Fibroblast of lung (primary cell): Measurements from ENCODE around the gene OR10K2. TPM values are rescaled to one million over a fixed set of nuclear protein-coding genes. Genes with fewer than 3 reads are reported as not detected.

ENCODE experiments used
- DNase-seq, 2 donors: peaks; one replicate each; pipeline versions ENCODE4 v3.0.0 to v3.0.0-alpha.2; 2010; ENCODE audit warnings: low read depth in 2 of 2
- H2AFZ ChIP-seq: 2 replicates; pipeline ENCODE4 v1.5.1; 2012; ENCODE audit warnings: low read length, control low read depth, inconsistent platforms
- H3K27ac ChIP-seq: 2 replicates; pipeline ENCODE4 v1.5.1; 2011; ENCODE audit warnings: low read length, control low read depth; ENCODE audit not compliant: insufficient read depth
- H3K27me3 ChIP-seq: 2 replicates; pipeline ENCODE4 v1.5.1; 2011; ENCODE audit warnings: mild to moderate bottlenecking, low read length; ENCODE audit not compliant: control insufficient read depth, insufficient read depth
- H3K36me3 ChIP-seq: 2 replicates; pipeline ENCODE4 v1.5.1; 2011; ENCODE audit warnings: low read length; ENCODE audit not compliant: control insufficient read depth, insufficient read depth
- H3K4me1 ChIP-seq: 2 replicates; pipeline ENCODE4 v1.5.1; 2011; ENCODE audit warnings: low read length; ENCODE audit not compliant: control insufficient read depth, insufficient read depth; ENCODE audit errors: extremely low read depth
- H3K4me2 ChIP-seq: 2 replicates; pipeline ENCODE4 v1.5.1; 2011; ENCODE audit warnings: low read length, control low read depth; ENCODE audit not compliant: insufficient read depth; ENCODE audit errors: extremely low read depth
- H3K4me3 ChIP-seq, 4 experiments: fragments of 200-600 bp in 1 of 4; sonication (generic) in 1 of 4; replicated peaks in 1 of 4; 2 replicates each; pipeline ENCODE4 v1.5.1; 2011 to 2016; ENCODE audit warnings: low read length in 4 of 4, low read depth in 3 of 4, mild to moderate bottlenecking in 3 of 4, control low read depth in 2 of 4, inconsistent platforms in 1 of 4, mixed read lengths in 1 of 4; ENCODE audit not compliant: insufficient read depth in 1 of 4; ENCODE audit errors: control extremely low read depth in 1 of 4
- H3K79me2 ChIP-seq: 2 replicates; pipeline ENCODE4 v1.5.1; 2012; ENCODE audit warnings: mild to moderate bottlenecking, low read length, inconsistent platforms; ENCODE audit not compliant: control insufficient read depth, insufficient read depth
- H3K9ac ChIP-seq: 2 replicates; pipeline ENCODE4 v1.5.1; 2011; ENCODE audit warnings: mild to moderate bottlenecking, low read length, control low read depth; ENCODE audit not compliant: insufficient read depth
- H3K9me3 ChIP-seq: 2 replicates; pipeline ENCODE4 v1.5.1; 2012; ENCODE audit warnings: low read depth, low read length; ENCODE audit not compliant: control insufficient read depth, insufficient read depth
- H4K20me1 ChIP-seq: 2 replicates; pipeline ENCODE4 v1.5.1; 2011; ENCODE audit warnings: low read length; ENCODE audit not compliant: control insufficient read depth, insufficient read depth; ENCODE audit errors: extremely low read depth
- EZH2 ChIP-seq: IDR thresholded peaks from 2 replicates; pipeline ENCODE4 v1.5.1; 2012; ENCODE audit warnings: low read length, control low read depth, mild to moderate bottlenecking; ENCODE audit errors: missing control alignments
- polyA plus RNA-seq, 2 donors: library from polyadenylated mRNA; depleted of rRNA in 1 of 2; stranded (reverse) in 1 of 2; unstranded in 1 of 2; fragments of >200 nt; gene quantifications; 2 replicates each; pipeline ENCODE4 v1.2.1, GENCODE V29; 2011 to 2012; ENCODE audit warnings: missing spikeins in 1 of 2
- total RNA-seq: library from RNA; depleted of rRNA; stranded (reverse); fragments of >200 nt; gene quantifications from 2 replicates; pipeline ENCODE4 v1.2.1, GENCODE V29; 2014
- TF ChIP-seq, protein P1 (sequence below), 2 donors: IDR thresholded peaks in 1 of 2; conservative IDR thresholded peaks in 1 of 2; 1 replicate in 1 of 2; 2 replicates in 1 of 2; pipeline ENCODE4 v1.5.1; 2011 to 2012; ENCODE audit warnings: low read length in 2 of 2, control low read depth in 1 of 2, inconsistent platforms in 1 of 2, low read depth in 1 of 2, mild to moderate bottlenecking in 1 of 2

OR10K2 gene
- total and polyA plus RNA-seq, 2 donors (not counting 1 experiment from before 2014, with no cell fraction given) = not detected

DNA sequence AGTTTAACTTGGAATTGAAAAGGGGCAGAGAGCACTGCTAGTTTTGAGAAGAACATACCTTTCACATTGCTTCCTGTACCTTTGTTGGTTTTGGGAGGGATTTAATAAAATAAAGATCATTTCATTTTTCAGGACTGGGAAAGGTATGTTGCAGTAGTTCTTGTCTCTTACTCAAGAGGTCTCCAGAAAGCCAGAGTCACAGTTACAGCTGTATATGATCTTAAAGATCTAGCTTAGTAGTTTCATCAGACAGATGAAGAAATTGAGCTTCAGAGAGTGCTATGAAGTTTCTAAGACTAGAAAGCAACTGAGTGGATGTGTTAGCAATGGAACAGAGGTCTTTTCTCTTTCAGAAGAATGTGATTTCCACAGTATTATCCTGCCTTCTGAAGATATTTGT, 1.0 kb downstream of the OR10K2 start:
- no peak overlapping the region for H3K9ac ChIP-seq
- no peak overlapping the region for H2AFZ ChIP-seq
- H4K20me1 ChIP-seq = no peaks in the 10 kb centered on the region
- H3K4me2 ChIP-seq = no peak overlapping the region
- DNase-seq = no peak
- TF ChIP-seq, protein P1, sequence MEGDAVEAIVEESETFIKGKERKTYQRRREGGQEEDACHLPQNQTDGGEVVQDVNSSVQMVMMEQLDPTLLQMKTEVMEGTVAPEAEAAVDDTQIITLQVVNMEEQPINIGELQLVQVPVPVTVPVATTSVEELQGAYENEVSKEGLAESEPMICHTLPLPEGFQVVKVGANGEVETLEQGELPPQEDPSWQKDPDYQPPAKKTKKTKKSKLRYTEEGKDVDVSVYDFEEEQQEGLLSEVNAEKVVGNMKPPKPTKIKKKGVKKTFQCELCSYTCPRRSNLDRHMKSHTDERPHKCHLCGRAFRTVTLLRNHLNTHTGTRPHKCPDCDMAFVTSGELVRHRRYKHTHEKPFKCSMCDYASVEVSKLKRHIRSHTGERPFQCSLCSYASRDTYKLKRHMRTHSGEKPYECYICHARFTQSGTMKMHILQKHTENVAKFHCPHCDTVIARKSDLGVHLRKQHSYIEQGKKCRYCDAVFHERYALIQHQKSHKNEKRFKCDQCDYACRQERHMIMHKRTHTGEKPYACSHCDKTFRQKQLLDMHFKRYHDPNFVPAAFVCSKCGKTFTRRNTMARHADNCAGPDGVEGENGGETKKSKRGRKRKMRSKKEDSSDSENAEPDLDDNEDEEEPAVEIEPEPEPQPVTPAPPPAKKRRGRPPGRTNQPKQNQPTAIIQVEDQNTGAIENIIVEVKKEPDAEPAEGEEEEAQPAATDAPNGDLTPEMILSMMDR (conservative IDR thresholded peaks at IDR 0.05 in 1 of 2, IDR thresholded peaks at IDR 0.05 in 1 of 2; ENCODE audit: low read depth in 1 of 2, low read length in 2 of 2) = no peak
- TF ChIP-seq EZH2 = no peak
- H3K79me2 ChIP-seq = no peaks in the 10 kb centered on the region
- H3K36me3 ChIP-seq = no peaks in the 10 kb centered on the region
- H3K4me1 ChIP-seq = no peaks in the 10 kb centered on the region
- H3K27me3 ChIP-seq = no peaks in the 10 kb centered on the region
- no peaks in the 10 kb centered on the region for H3K9me3 ChIP-seq
- H3K27ac ChIP-seq = no peak overlapping the region
- H3K4me3 ChIP-seq = no peak overlapping the region

DNA sequence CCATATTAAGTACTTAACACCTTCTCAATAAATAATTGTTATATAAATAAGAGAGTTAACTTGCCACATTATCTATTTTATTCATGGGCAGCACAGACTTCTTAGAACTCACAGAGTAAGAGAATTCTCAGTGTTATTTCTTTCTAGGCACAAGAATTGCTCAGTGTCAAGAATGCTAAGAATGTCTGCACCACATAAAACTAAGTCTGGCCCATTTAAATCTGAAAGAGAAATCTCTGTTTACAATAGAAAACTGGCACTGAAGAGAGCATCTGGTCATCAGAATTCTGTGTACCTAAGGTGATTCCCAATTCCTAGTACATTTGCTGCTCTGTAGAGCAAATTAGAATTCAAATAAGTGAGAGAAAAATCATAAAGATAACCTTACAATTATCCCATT, 3.8 kb downstream of the OR10K2 start:
- no peak overlapping the region for H3K27ac ChIP-seq
- no peak overlapping the region for H3K9ac ChIP-seq
- no peak for TF ChIP-seq EZH2
- TF ChIP-seq, protein P1 (conservative IDR thresholded peaks at IDR 0.05 in 1 of 2, IDR thresholded peaks at IDR 0.05 in 1 of 2; ENCODE audit: low read depth in 1 of 2, low read length in 2 of 2) = no peak
- H3K4me3 ChIP-seq = no peak overlapping the region
- no peaks in the 10 kb centered on the region for H4K20me1 ChIP-seq
- H2AFZ ChIP-seq = no peak overlapping the region
- H3K9me3 ChIP-seq = no peaks in the 10 kb centered on the region
- no peaks in the 10 kb centered on the region for H3K36me3 ChIP-seq
- H3K27me3 ChIP-seq = no peaks in the 10 kb centered on the region
- H3K4me1 ChIP-seq = no peaks in the 10 kb centered on the region
- no peaks in the 10 kb centered on the region for H3K79me2 ChIP-seq
- no peak overlapping the region for H3K4me2 ChIP-seq
- DNase-seq = no peak

DNA sequence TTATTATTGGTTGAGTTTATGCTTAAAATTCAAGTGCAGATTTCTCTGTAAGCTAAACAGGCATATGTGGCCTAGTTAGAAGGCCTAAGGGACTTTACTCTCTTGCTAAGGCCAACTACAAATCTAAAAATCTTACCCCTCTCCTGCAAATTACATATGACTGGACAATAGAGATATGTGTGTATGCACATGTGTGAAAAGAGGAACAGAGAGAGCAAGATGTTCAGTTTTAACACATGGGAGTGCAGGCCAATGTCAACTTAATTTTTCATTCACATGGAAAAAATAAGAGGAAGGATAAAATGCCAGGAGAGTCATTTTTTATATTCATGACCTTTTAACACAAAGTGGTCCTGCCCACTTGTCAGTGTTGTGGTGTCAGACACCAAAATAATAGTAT, 8.5 kb downstream of the OR10K2 start:
- no peak overlapping the region for H3K4me3 ChIP-seq
- H3K27ac ChIP-seq = no peak overlapping the region
- no peak for DNase-seq
- no peak overlapping the region for H2AFZ ChIP-seq
- H3K9me3 ChIP-seq = no peaks in the 10 kb centered on the region
- H3K9ac ChIP-seq = no peak overlapping the region
- H3K36me3 ChIP-seq = no peaks in the 10 kb centered on the region
- no peaks in the 10 kb centered on the region for H3K4me1 ChIP-seq
- H3K79me2 ChIP-seq = no peaks in the 10 kb centered on the region
- no peak overlapping the region for H3K4me2 ChIP-seq
- H3K27me3 ChIP-seq = no peaks in the 10 kb centered on the region
- TF ChIP-seq EZH2 = no peak
- TF ChIP-seq, protein P1 (conservative IDR thresholded peaks at IDR 0.05 in 1 of 2, IDR thresholded peaks at IDR 0.05 in 1 of 2; ENCODE audit: low read depth in 1 of 2, low read length in 2 of 2) = no peak
- no peaks in the 10 kb centered on the region for H4K20me1 ChIP-seq
